Activated T-cell treated with anti-CD3 and anti-CD28 coated beads for 24 hours (primary cell): ENCODE measurements around the gene PDK1.
A peak's percentile ranks its signal among the peaks of the same experiment; 100 is the strongest.
"Not testable (repeated sequence)": the region's sequence is repeated elsewhere in the genome, so short reads cannot be mapped to it uniquely, and the experiment has no call there.

Source experiments
- DNase-seq: peaks from one replicate; pipeline ENCODE4 v3.0.0-alpha.2; 2020; ENCODE audit warnings: low read depth

PDK1 gene

GRCh38 chr2:172552547-172553291 is 3.2 kb upstream of the PDK1 start:
- DNase-seq = no peak

GRCh38 chr2:172554352-172555271 is 1.3 kb upstream of the PDK1 start:
- no peak for DNase-seq

- DNase-seq = no peak
Measured at GRCh38 chr2:172555272-172555521, 693 bp upstream of the PDK1 start.

- DNase-seq = peak; percentile 49
Measured at GRCh38 chr2:172556284-172557033, 569 bp downstream of the PDK1 start.

- no peak for DNase-seq
Measured at GRCh38 chr2:172558372-172558771, 2.5 kb downstream of the PDK1 start.

GRCh38 chr2:172560721-172561120 is 4.8 kb downstream of the PDK1 start:
- DNase-seq = no peak

GRCh38 chr2:172561270-172561669 is 5.4 kb downstream of the PDK1 start:
- no peak for DNase-seq

- no peak for DNase-seq
Measured at GRCh38 chr2:172562298-172562697, 6.4 kb downstream of the PDK1 start.

- DNase-seq = no peak
Measured at GRCh38 chr2:172564376-172564775, 8.5 kb downstream of the PDK1 start.

GRCh38 chr2:172571245-172571644 is 15.4 kb downstream of the PDK1 start:
- DNase-seq = no peak

GRCh38 chr2:172572981-172573380 is 17.1 kb downstream of the PDK1 start:
- no peak for DNase-seq

- DNase-seq = no peak
Measured at GRCh38 chr2:172574965-172575364, 19.1 kb downstream of the PDK1 start.

- no peak for DNase-seq
Measured at GRCh38 chr2:172578054-172578453, 22.2 kb downstream of the PDK1 start.

- DNase-seq = no peak
Measured at GRCh38 chr2:172578860-172579512, 23.1 kb downstream of the PDK1 start.

GRCh38 chr2:172580544-172580943 is 24.7 kb downstream of the PDK1 start:
- DNase-seq = no peak

GRCh38 chr2:172582656-172583055 is 26.8 kb downstream of the PDK1 start:
- no peak for DNase-seq

GRCh38 chr2:172586245-172586891 is 30.5 kb downstream of the PDK1 start:
- DNase-seq = no peak

- DNase-seq = not testable (repeated sequence)
Measured at GRCh38 chr2:172587231-172587630, 31.3 kb downstream of the PDK1 start.

- no peak for DNase-seq
Measured at GRCh38 chr2:172588931-172589330, 33.0 kb downstream of the PDK1 start.

GRCh38 chr2:172591386-172591785 is 35.5 kb downstream of the PDK1 start:
- DNase-seq = not testable (repeated sequence)

- not testable (repeated sequence) for DNase-seq
Measured at GRCh38 chr2:172592190-172592589, 36.3 kb downstream of the PDK1 start.

GRCh38 chr2:172596776-172597175 is 40.9 kb downstream of the PDK1 start:
- DNase-seq = no peak
